ENCODE data around the gene ENO3.
A peak's percentile ranks its signal among the peaks of the same experiment; 100 is the strongest.
"Not testable (repeated sequence)": the region's sequence is repeated elsewhere in the genome, so short reads cannot be mapped to it uniquely, and the experiment has no call there.

Gene ENO3
- 19.3 reads per million, percentile 46 among the genes with 10 or more reads in this experiment for total RNA-seq

- DNase-seq, result no peak
Observed at GRCh38 chr17:4950746-4951204, at the start of gene ENO3. ENO3 (plus strand) TSS chr17:4951119; CDS start chr17:4951830, 711 bp downstream.

- no peak for DNase-seq
Observed at GRCh38 chr17:4901648-4902344, 49.1 kb upstream of the ENO3 start.

GRCh38 chr17:4902540-4902939 lies 48.4 kb upstream of the ENO3 start:
- DNase-seq, result no peak

- peak; percentile 73 for DNase-seq
Observed at GRCh38 chr17:4903051-4903818, 47.7 kb upstream of the ENO3 start, which contains the start of gene CHRNE. CHRNE (minus strand) TSS chr17:4903098; CDS start chr17:4903063, 35 bp downstream.

- not testable (repeated sequence) for DNase-seq
Observed at GRCh38 chr17:4906642-4907041, 44.3 kb upstream of the ENO3 start.

- no peak for DNase-seq
Observed at GRCh38 chr17:4908301-4908700, 42.6 kb upstream of the ENO3 start.

- peak; percentile 44 for DNase-seq
Observed at GRCh38 chr17:4908711-4909496, 42.0 kb upstream of the ENO3 start.

GRCh38 chr17:4913994-4914393 lies 36.9 kb upstream of the ENO3 start:
- no peak for DNase-seq

- DNase-seq, result not testable (repeated sequence)
Observed at GRCh38 chr17:4914551-4914950, 36.4 kb upstream of the ENO3 start.

- DNase-seq, result no peak
Observed at GRCh38 chr17:4919511-4920047, 31.3 kb upstream of the ENO3 start.

- no peak for DNase-seq
Observed at GRCh38 chr17:4920351-4921048, 30.4 kb upstream of the ENO3 start.

- no peak for DNase-seq
Observed at GRCh38 chr17:4921320-4921719, 29.6 kb upstream of the ENO3 start.

GRCh38 chr17:4926577-4927335 lies 24.2 kb upstream of the ENO3 start:
- not testable (repeated sequence) for DNase-seq

- no peak for DNase-seq
Observed at GRCh38 chr17:4928881-4929280, 22.0 kb upstream of the ENO3 start.

GRCh38 chr17:4931963-4932362 lies 19.0 kb upstream of the ENO3 start, which contains the start of gene GP1BA:
GP1BA (plus strand) TSS chr17:4932277; CDS start chr17:4932605, 328 bp downstream.
- no peak for DNase-seq

GRCh38 chr17:4932756-4933155 lies 18.2 kb upstream of the ENO3 start:
- no peak for DNase-seq

- DNase-seq, result no peak
Observed at GRCh38 chr17:4933646-4934045, 17.3 kb upstream of the ENO3 start.

- no peak for DNase-seq
Observed at GRCh38 chr17:4934173-4934979, 16.5 kb upstream of the ENO3 start.

- no peak for DNase-seq
Observed at GRCh38 chr17:4935650-4936049, 15.3 kb upstream of the ENO3 start.

- no peak for DNase-seq
Observed at GRCh38 chr17:4936436-4936835, 14.5 kb upstream of the ENO3 start.

Measured in effector CD4-positive, alpha-beta T cell (primary cell).